Mesothelial cell of epicardium (in vitro differentiated cells): ENCODE measurements around the gene TBC1D7. TPM values are rescaled to one million over a fixed set of nuclear protein-coding genes. Genes with fewer than 3 reads are reported as not detected.

Experiments used
- DNase-seq, 2 experiments: peaks; one replicate each; pipeline ENCODE4 v3.0.0; 2021; ENCODE audit warnings: low spot score in 2 of 2; ENCODE audit not compliant: unreplicated experiment in 2 of 2
- H3K27ac Mint-ChIP-seq: 2 replicates; pipeline ENCODE4 v1.8.0; 2021; ENCODE audit warnings: mixed read lengths
- H3K27me3 Mint-ChIP-seq: 2 replicates; pipeline ENCODE4 v1.8.0; 2021; ENCODE audit warnings: low read depth, mixed read lengths
- H3K36me3 Mint-ChIP-seq: 2 replicates; pipeline ENCODE4 v1.8.0; 2021; ENCODE audit warnings: mixed read lengths
- H3K4me1 Mint-ChIP-seq: 2 replicates; pipeline ENCODE4 v1.8.0; 2021; ENCODE audit warnings: mixed read lengths
- H3K4me3 Mint-ChIP-seq: 2 replicates; pipeline ENCODE4 v1.8.0; 2021; ENCODE audit warnings: mild to moderate bottlenecking, moderate library complexity, mixed read lengths
- H3K9me3 Mint-ChIP-seq: 2 replicates; pipeline ENCODE4 v1.8.0; 2021; ENCODE audit warnings: mixed read lengths
- CTCF ChIP-seq: fragments of 200-600 bp; sonication (generic); IDR thresholded peaks from one replicate; pipeline ENCODE4 v1.5.0; 2021; ENCODE audit warnings: antibody characterized with exemption; ENCODE audit not compliant: unreplicated experiment
- total RNA-seq: library from RNA; stranded (reverse); gene quantifications from 3 replicates; pipeline ENCODE4 v1.2.1, GENCODE V29; 2021

TBC1D7 gene
- total RNA-seq, 1 donor from 2014 or later = 26.4 TPM

GRCh38 chr6:13296536-13296997 is 31.8 kb downstream of the TBC1D7 start:
- Mint-ChIP-seq H3K4me1 (no peaks in the 10 kb centered on the region), H3K4me3 (no peak overlapping the region), H3K27ac (no peak overlapping the region), H3K36me3 (peaks cover 42% of the 10 kb centered on the region), H3K27me3 (no peaks in the 10 kb centered on the region), H3K9me3 (no peaks in the 10 kb centered on the region)
- TF ChIP-seq CTCF = no peak
- DNase-seq = no peak

GRCh38 chr6:13295576-13295975 is 32.8 kb downstream of the TBC1D7 start:
- Mint-ChIP-seq H3K36me3 (peaks cover 38% of the 10 kb centered on the region), H3K9me3 (no peaks in the 10 kb centered on the region), H3K27ac (no peak overlapping the region), H3K27me3 (no peaks in the 10 kb centered on the region), H3K4me3 (no peak overlapping the region), H3K4me1 (no peaks in the 10 kb centered on the region)
- TF ChIP-seq CTCF = no peak
- DNase-seq = no peak

- H3K27me3 Mint-ChIP-seq = no peaks in the 10 kb centered on the region
- peaks cover 4% of the 10 kb centered on the region for H3K4me1 Mint-ChIP-seq
- TF ChIP-seq CTCF = no peak
- H3K4me3 Mint-ChIP-seq = no peak overlapping the region
- peaks cover 41% of the 10 kb centered on the region for H3K36me3 Mint-ChIP-seq
- H3K9me3 Mint-ChIP-seq = no peaks in the 10 kb centered on the region
- H3K27ac Mint-ChIP-seq = no peak overlapping the region
- no peak for DNase-seq
Measured at GRCh38 chr6:13294499-13295069, 33.8 kb downstream of the TBC1D7 start.

DNA sequence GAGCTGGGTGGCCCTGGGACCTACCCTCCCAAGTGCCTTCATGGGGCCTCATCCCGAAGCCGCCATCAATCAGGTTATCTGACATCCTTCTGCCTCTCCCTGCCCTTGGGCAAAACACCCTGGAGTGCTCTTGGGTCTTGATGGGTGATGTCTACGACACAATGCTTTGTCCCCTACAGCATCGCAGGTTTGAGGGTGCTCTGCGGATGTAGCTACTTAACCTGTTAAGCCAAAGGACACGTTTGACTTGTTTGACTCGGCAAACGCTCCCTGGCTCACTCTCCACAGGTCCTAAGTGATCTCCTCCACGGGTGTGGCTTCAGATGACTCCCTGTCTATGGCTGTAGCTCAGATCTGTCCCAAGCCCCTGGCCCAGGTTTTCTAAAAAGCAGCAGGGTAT is 35.6 kb downstream of the TBC1D7 start:
- no peak for DNase-seq
- Mint-ChIP-seq H3K36me3 (peaks cover 48% of the 10 kb centered on the region), H3K4me3 (no peak overlapping the region), H3K4me1 (peaks cover 4% of the 10 kb centered on the region), H3K27me3 (no peaks in the 10 kb centered on the region), H3K9me3 (no peaks in the 10 kb centered on the region), H3K27ac (no peak overlapping the region)
- TF ChIP-seq CTCF = no peak

DNA sequence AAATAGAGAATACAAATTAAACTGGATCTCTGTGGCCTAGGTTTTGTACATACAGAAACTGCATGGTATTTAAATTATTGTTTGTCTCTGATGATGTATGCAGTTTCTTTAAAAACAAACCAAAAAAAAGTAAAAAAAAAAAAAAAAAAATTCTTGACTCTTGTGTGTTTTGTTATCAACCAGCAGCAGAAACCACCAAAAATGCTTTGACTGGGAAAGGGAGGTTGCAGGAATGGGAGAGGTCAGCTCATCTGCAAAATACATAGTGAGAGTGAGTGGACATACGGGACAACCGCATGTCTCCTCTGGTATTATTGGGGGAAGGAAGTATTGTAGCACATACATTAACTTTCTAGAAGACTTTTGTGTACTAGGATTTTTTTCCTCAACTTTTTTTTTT is 38.0 kb downstream of the TBC1D7 start:
- peaks cover 4% of the 10 kb centered on the region for H3K4me1 Mint-ChIP-seq
- H3K9me3 Mint-ChIP-seq = peaks cover 17% of the 10 kb centered on the region
- TF ChIP-seq CTCF = no peak
- H3K27ac Mint-ChIP-seq = no peak overlapping the region
- no peak overlapping the region for H3K4me3 Mint-ChIP-seq
- no peak for DNase-seq
- H3K27me3 Mint-ChIP-seq = no peaks in the 10 kb centered on the region
- H3K36me3 Mint-ChIP-seq = peaks cover 61% of the 10 kb centered on the region
